GM19372 (cell line): ENCODE results near the gene AP1M1.

Experiments used
- ATAC-seq: cut with Tn5 transposase; IDR thresholded peaks from one replicate; pipeline ENCODE4 v1.9.1; 2021; ENCODE audit warnings: mild to moderate bottlenecking, low read depth, moderate library complexity; ENCODE audit not compliant: unreplicated experiment

The AP1M1 gene

DNA sequence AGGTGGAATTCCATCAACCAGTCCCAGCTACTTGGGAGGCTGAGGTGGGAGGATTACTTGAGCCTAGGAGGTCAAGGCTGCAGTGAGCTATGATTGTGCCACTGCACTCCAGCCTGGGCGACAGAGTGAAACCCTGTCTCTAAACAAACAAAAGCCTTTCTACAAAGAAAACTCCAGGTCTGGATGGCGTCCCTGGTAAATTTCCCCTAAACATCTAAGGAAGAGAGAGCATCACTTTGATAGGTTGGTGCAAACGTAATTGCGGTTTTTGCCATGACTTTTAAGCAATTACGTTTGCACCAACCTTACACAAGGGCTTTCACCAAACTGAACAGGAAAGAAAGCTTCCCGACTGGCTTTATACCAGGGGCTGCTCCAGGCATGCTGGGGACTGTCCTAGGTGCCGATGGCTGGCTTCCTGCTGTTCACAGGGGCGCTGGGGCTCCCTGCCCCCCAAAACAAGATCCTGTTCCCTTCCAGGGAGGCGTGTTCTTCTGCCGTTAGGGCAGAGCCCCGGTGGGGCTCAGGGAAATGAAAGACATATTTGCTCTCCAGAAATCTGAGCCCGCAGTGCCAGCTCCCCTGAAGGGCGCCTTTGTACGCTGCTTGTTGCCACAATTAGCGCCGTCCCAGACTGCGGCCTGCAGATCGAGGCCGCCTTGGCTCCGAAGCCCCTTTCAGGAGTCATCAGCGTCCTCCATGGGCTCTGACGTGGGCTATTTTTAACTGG, 88.2 kb downstream of the AP1M1 start:
- no peak for ATAC-seq

DNA sequence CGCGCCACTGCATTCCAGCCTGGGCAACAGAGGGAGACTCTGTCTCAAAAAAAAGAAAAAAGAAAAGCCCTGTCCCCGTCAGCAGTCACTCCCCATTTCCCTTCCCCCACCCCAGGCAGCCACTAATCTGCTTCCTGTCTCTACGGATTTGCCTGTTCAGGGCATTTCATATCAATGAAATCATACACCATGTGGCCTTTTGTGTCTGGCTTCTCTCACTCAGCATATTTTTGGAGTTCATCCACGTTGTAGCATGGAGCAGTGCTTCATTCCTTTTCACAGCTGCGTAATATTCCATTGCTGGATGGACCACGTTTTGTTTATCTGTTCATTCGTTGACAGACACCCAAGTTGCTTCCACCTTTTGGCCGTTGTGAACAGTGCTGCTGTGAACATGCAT, 90.8 kb downstream of the AP1M1 start:
- no peak for ATAC-seq

DNA sequence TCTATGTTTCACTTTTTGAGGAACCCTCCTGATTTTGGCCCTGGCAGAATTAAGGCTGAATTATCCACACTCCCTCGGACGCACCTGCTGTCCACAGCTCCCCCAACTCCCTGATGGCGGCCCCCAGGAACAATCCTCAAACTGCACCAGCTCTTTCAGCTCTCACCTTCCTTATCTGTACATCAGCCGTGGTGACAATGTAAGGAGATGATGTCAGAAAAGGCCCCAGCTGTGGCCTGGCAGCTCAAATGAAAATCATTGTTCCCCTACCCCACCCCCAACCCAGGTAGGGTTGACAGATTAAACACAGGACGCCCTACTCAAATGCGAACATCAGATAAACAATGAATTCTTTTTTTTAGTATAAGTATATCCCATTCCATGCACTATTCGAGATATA, 91.9 kb downstream of the AP1M1 start:
- no peak for ATAC-seq

DNA sequence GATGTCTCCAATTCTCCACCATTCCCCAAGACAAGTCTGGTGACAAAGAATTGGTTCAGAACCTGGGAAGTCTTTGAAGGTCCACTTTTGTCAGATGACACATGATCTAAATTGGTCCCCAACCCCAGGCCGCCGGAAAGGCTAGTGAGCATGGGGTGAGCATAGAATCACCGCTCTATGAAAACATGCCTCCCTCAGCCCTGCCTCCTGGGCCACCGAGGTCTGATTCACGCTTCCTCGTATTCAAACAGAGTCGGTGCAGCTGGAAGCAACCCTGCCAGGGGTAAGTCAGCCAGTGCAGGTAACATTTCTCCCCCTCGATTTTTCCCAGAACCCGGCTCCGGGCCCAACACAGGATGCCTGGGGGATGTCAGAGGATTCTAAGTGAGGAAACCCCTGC, 93.0 kb downstream of the AP1M1 start:
- no peak for ATAC-seq

DNA sequence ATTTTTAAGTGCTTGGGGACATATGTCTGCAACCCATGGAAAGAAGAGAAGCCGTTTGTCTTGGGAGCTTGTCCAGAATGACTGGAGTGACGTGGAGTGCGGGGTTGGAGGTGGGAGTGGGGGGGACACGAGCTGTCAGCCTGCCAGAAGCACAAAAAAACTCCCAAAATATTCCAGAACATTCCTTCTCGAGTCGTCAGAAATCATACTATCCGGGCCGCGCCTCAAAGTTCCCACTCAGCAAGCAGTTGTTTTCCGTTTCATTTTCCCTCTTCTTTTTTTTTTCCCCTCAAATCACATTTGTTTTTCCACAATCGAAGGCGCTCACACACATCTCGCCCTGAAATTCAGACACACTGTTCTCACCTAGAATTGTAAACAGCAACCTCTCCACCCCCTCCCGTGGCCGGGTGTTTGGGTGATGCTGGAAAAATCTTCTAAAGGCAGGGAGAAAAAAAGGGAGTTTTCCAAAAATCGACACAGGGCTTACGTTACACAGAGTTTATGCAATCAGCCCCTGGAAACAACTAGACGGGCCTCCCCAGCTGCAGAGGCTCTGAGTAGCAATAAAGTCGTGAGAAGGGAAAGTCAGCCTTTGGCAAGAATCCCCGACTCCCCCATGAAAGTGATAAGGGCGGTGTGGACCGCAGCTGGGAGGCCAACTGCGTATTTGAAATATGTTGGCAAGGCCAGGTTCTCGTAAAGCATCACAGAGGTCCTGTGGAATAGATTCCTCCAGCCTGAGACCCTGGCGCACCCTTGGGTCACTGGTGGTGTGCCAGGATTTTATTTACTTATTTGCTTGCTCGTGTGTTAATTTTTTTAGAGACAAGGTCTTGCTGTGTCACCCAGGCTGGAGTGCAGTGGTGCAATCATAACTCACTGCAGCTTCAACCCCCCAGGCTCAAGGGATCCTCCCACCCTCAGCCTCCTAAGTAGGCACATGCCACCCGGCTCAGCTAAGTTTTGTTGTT, 95.7 kb downstream of the AP1M1 start:
- no peak for ATAC-seq

DNA sequence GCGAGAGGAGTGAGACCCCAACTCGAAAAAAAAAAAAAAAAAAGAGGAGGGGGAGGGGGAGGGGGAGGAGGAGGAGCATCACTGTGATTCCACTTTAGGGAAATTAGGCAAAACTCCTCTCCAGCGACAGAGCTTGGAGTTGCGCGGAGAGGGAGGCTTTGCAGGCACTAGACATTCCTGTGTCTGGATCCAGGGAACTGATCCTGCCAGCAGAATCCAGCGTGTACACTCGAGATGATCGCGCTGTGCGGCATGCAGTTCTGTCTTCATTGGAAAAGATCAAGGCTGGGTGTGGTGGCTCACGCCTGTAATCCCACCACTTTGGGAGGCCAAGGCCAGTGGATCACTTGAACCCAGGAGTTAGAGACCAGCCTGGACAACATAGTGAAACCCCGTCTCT, 97.3 kb downstream of the AP1M1 start:
- ATAC-seq: no peak
